Prostate gland (tissue), 2 donors: ENCODE data around the gene PITHD1. TPM values are rescaled to one million over a fixed set of nuclear protein-coding genes. Genes with fewer than 3 reads are reported as not detected.

ENCODE experiments used
- DNase-seq: peaks from one replicate; pipeline ENCODE4 v3.0.0-alpha.2; 2019; ENCODE audit warnings: low spot score
- H3K27ac ChIP-seq, 2 donors: fragments of 200-600 bp; sonication (generic); 2 replicates each; pipeline ENCODE4 v1.5.1; 2017 to 2019
- H3K27me3 ChIP-seq: fragments of 200-600 bp; sonication (generic); replicated peaks from 2 replicates; pipeline ENCODE4 v1.5.1; 2019; ENCODE audit not compliant: insufficient read depth
- H3K36me3 ChIP-seq, 2 donors: fragments of 200-600 bp; sonication (generic); 1 replicate in 1 of 2; 2 replicates in 1 of 2; pipeline versions ENCODE4 v1.5.1 to v1.8.1; 2017 to 2019
- H3K4me1 ChIP-seq: fragments of 200-600 bp; sonication (generic); replicated peaks from 2 replicates; pipeline ENCODE4 v1.5.1; 2019
- H3K4me3 ChIP-seq, 2 donors: fragments of 200-600 bp; sonication (generic); 2 replicates each; pipeline ENCODE4 v1.5.1; 2017 to 2019
- H3K9me3 ChIP-seq: fragments of 200-600 bp; sonication (generic); 2 replicates; pipeline ENCODE4 v1.5.1; 2017
- CTCF ChIP-seq, 4 experiments: fragments of 200-600 bp in 2 of 4; fragments of 450-650 bp in 2 of 4; sonication (generic) in 2 of 4; IDR thresholded peaks; 1 replicate in 3 of 4; 2 replicates in 1 of 4; pipeline ENCODE4 v1.5.1; 2016 to 2019; ENCODE audit warnings: antibody characterized with exemption in 4 of 4, mild to moderate bottlenecking in 2 of 4, moderate library complexity in 2 of 4
- POLR2A ChIP-seq: fragments of 450-650 bp; IDR thresholded peaks from one replicate; pipeline ENCODE4 v1.6.1; 2016; ENCODE audit warnings: antibody characterized with exemption, mild to moderate bottlenecking
- POLR2AphosphoS5 ChIP-seq: sonication (generic); formaldehyde crosslinking; IDR thresholded peaks from one replicate; pipeline ENCODE4 v1.6.1; 2017; ENCODE audit warnings: antibody characterized with exemption
- WGBS: methylation state at CpG from one replicate; pipeline ENCODE4 v1.1.5; 2018; 5-methylcytosine and 5-hydroxymethylcytosine counted together
- intact Hi-C: fragments of 100-400 bp; cut with DNase I; formaldehyde crosslinking; loops from one replicate; pipeline ENCODE4 v1.14.2; 2022
- total RNA-seq, 2 donors: library from RNA; depleted of rRNA; stranded (reverse); fragments of >200 nt; gene quantifications; one replicate each; pipeline ENCODE4 v1.1.0, GENCODE V29; 2016

Gene PITHD1
- total RNA-seq, 2 donors from 2014 or later: 85.7 to 86.7 TPM

GRCh38 chr1:23810818-23811540 lies 32.8 kb downstream of the PITHD1 start:
- TF ChIP-seq CTCF (IDR thresholded peaks at IDR 0.05) (peak in 2 of 4 experiments; percentile 29 to 56), POLR2A (no peak), POLR2AphosphoS5 (no peak)
- Histone ChIP-seq H3K9me3 (no peaks in the 10 kb centered on the region), H3K4me3 (no peak overlapping the region), H3K27me3 (no peaks in the 10 kb centered on the region), H3K4me1 (no peaks in the 10 kb centered on the region), H3K36me3 (no peaks in the 10 kb centered on the region), H3K27ac (no peak overlapping the region)
- whole genome bisulfite sequencing: 52% methylated on average over 3 of the region's 3 CpGs
- intact Hi-C loops: no loop called here
- no peak for DNase-seq

DNA sequence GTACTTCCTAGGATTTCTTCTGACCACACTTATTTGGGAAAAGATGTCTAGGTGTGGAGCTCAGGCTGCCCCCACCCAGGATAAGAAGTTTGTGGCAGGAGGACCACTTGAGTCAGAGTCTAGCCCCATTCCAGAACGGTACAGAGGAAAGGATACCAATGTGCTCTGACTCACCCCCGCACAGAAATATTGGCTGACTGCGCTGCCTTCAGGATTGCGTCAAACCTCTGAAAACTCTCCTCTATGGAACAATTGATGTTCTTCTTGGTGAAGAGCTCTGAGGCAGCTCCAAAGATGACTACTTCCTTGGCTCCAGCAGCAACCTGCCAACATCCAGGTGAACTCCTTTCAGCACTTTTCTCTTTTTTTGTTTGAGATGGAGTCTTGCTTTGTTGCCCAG lies 35.8 kb downstream of the PITHD1 start:
- TF ChIP-seq POLR2AphosphoS5 (no peak), CTCF (IDR thresholded peaks at IDR 0.05) (no peak), POLR2A (no peak)
- Histone ChIP-seq H3K4me1 (no peaks in the 10 kb centered on the region), H3K9me3 (no peaks in the 10 kb centered on the region), H3K36me3 (peaks cover 0 to 10% of the 10 kb centered on the region in 2 donors), H3K27ac (no peak overlapping the region), H3K27me3 (no peaks in the 10 kb centered on the region), H3K4me3 (no peak overlapping the region)
- no peak for DNase-seq
- intact Hi-C loops: no loop called here
- WGBS: 94% methylated on average over 4 of the region's 4 CpGs

- Histone ChIP-seq H3K27me3 (no peaks in the 10 kb centered on the region), H3K4me1 (no peaks in the 10 kb centered on the region), H3K9me3 (no peaks in the 10 kb centered on the region), H3K36me3 (peaks cover 0 to 10% of the 10 kb centered on the region in 2 donors), H3K27ac (no peak overlapping the region), H3K4me3 (no peak overlapping the region)
- TF ChIP-seq POLR2A: no peak
- TF ChIP-seq CTCF (IDR thresholded peaks at IDR 0.05): no peak
- no peak for TF ChIP-seq POLR2AphosphoS5
- intact Hi-C loops: no loop called here
- DNase-seq: no peak
- WGBS: 71% methylated on average over 3 of the region's 3 CpGs
Measured at GRCh38 chr1:23816361-23816760, 38.1 kb downstream of the PITHD1 start.

DNA sequence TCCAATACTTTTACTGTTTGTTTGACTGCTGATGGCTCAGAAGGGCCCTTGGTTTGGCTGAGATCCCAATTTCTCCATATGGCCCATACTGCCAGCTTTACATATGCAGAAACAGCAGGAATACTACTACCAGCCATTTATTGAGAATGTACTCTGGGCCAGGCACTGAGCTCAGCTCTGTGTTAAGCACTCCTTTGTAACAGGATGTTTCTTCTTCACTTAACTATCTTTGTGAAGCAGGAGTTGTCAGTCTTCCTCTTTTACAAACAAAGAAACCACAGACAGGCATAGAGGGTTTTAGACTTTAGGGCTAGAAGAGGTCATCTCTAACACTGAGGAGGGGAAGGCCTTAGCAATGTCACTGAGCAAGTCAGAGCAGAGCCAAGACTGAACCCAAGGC lies 38.7 kb downstream of the PITHD1 start:
- intact Hi-C loops: no loop called here
- TF ChIP-seq POLR2AphosphoS5 (no peak), POLR2A (no peak), CTCF (IDR thresholded peaks at IDR 0.05) (no peak)

DNA sequence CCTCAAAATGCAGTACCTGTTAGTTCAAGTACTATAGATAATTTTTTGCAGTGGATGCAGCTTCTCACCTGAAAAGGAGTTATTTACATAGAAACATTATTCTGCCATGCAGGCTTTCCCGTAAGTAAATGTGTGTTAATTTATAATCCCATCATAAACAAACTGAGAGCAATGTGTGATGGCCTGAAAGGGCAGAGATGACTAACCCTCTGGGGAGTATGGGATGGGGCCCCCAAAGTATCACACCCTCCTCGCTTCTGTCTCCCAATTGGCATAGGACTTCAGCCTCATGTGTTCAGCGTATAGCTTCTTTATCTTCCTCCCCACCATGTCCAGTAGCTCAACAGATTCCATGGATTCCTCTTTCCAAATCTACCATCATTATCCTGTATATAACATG lies 39.4 kb downstream of the PITHD1 start:
- Histone ChIP-seq H3K4me1 (no peaks in the 10 kb centered on the region), H3K27me3 (no peaks in the 10 kb centered on the region), H3K9me3 (no peaks in the 10 kb centered on the region), H3K27ac (no peak overlapping the region), H3K4me3 (no peak overlapping the region), H3K36me3 (peaks cover 0 to 10% of the 10 kb centered on the region in 2 donors)
- no peak for TF ChIP-seq POLR2A
- TF ChIP-seq POLR2AphosphoS5: no peak
- no peak for TF ChIP-seq CTCF (IDR thresholded peaks at IDR 0.05)
- no peak for DNase-seq
- intact Hi-C loops: no loop called here
- WGBS: 78% methylated on average over 3 of the region's 3 CpGs

More for the DNA sequence above, 38.7 kb downstream of the PITHD1 start:
- DNase-seq: no peak
- Histone ChIP-seq H3K4me3 (no peak overlapping the region), H3K27ac (no peak overlapping the region), H3K4me1 (no peaks in the 10 kb centered on the region), H3K27me3 (no peaks in the 10 kb centered on the region), H3K36me3 (peaks cover 0 to 10% of the 10 kb centered on the region in 2 donors), H3K9me3 (no peaks in the 10 kb centered on the region)
